Sigmoid colon (tissue), 7 donors: ENCODE data around the gene ACTA2. TPM values are rescaled to one million over a fixed set of nuclear protein-coding genes. Genes with fewer than 3 reads are reported as not detected.

Experiments used
- DNase-seq: peaks from one replicate; pipeline ENCODE4 v3.0.0-alpha.2; 2019
- H3K27ac ChIP-seq, 4 donors: fragments of 200-600 bp; sonication (generic); one replicate each; pipeline ENCODE4 v1.5.1; 2016 to 2019; ENCODE audit warnings: mild to moderate bottlenecking in 1 of 4
- H3K27me3 ChIP-seq, 3 donors: fragments of 200-600 bp; sonication (generic); one replicate each; pipeline ENCODE4 v1.5.1; 2019; ENCODE audit warnings: mild to moderate bottlenecking in 1 of 3
- H3K36me3 ChIP-seq, 4 donors: fragments of 200-600 bp; sonication (generic); one replicate each; pipeline ENCODE4 v1.5.1; 2016 to 2019
- H3K4me1 ChIP-seq, 4 donors: fragments of 200-600 bp; sonication (generic); one replicate each; pipeline ENCODE4 v1.5.1; 2017 to 2019
- H3K4me3 ChIP-seq, 4 donors: fragments of 200-600 bp; sonication (generic); one replicate each; pipeline ENCODE4 v1.5.1; 2017 to 2019; ENCODE audit warnings: mild to moderate bottlenecking in 2 of 4, moderate library complexity in 1 of 4
- H3K9me3 ChIP-seq, 4 donors: fragments of 200-600 bp in 3 of 4; sonication (generic) in 3 of 4; one replicate each; pipeline versions ENCODE4 v1.5.1 to v1.6.1; 2013 to 2019
- EP300 ChIP-seq, 4 donors: sonication (generic); formaldehyde crosslinking; IDR thresholded peaks; one replicate each; pipeline ENCODE4 v1.6.1; 2017; ENCODE audit warnings: antibody characterized with exemption in 4 of 4
- POLR2A ChIP-seq, 2 donors: fragments of 450-650 bp; IDR thresholded peaks; one replicate each; pipeline ENCODE4 v1.6.1; 2016; ENCODE audit warnings: antibody characterized with exemption in 2 of 2, mild to moderate bottlenecking in 2 of 2, moderate library complexity in 2 of 2
- POLR2AphosphoS5 ChIP-seq, 4 donors: sonication (generic); formaldehyde crosslinking; IDR thresholded peaks; one replicate each; pipeline ENCODE4 v1.6.1; 2017; ENCODE audit warnings: antibody characterized with exemption in 4 of 4
- WGBS, 2 donors: extraction: QIAGEN DNeasy Blood & Tissue Kit; methylation state at CpG; one replicate each; pipeline ENCODE4 v1.1.7; 2013; 5-methylcytosine and 5-hydroxymethylcytosine counted together
- intact Hi-C: fragments of 100-400 bp; cut with DNase I; formaldehyde crosslinking; loops from one replicate; pipeline ENCODE4 v1.15.1; 2023
- polyA plus RNA-seq, 3 donors: library from polyadenylated mRNA; stranded (reverse); fragments of 200-250 nt; gene quantifications; one replicate each; pipeline ENCODE4 v1.2.3, GENCODE V29; 2013
- small RNA-seq, 3 donors: library from RNA; depleted of rRNA; stranded (forward); fragments of <200 nt; gene quantifications; one replicate each; pipeline ENCODE3, GENCODE V24; 2016
- total RNA-seq, 4 donors: library from RNA; depleted of rRNA; stranded (reverse); fragments of >200 nt; gene quantifications; one replicate each; pipeline ENCODE4 v1.1.0, GENCODE V29; 2016
- TF ChIP-seq, protein P1 (sequence below), 4 experiments: fragments of 450-650 bp in 3 of 4; fragments of 200-600 bp in 1 of 4; IDR thresholded peaks; one replicate each; pipeline ENCODE4 v1.5.1; 2016 to 2019; ENCODE audit warnings: antibody characterized with exemption in 4 of 4, mild to moderate bottlenecking in 3 of 4, moderate library complexity in 2 of 4
- donor health status: healthy with polysubstance abuse.
- donor health status: Bipolar disorder and iron deficiency.
- donor health status: healthy.

ACTA2 gene
- total and polyA plus RNA-seq, 7 donors: 43.7 to 5,444 (median 2,072) TPM

GRCh38 chr10:88889559-88890337, 62.8 kb downstream of the ACTA2 start:
- TF ChIP-seq, protein P1, sequence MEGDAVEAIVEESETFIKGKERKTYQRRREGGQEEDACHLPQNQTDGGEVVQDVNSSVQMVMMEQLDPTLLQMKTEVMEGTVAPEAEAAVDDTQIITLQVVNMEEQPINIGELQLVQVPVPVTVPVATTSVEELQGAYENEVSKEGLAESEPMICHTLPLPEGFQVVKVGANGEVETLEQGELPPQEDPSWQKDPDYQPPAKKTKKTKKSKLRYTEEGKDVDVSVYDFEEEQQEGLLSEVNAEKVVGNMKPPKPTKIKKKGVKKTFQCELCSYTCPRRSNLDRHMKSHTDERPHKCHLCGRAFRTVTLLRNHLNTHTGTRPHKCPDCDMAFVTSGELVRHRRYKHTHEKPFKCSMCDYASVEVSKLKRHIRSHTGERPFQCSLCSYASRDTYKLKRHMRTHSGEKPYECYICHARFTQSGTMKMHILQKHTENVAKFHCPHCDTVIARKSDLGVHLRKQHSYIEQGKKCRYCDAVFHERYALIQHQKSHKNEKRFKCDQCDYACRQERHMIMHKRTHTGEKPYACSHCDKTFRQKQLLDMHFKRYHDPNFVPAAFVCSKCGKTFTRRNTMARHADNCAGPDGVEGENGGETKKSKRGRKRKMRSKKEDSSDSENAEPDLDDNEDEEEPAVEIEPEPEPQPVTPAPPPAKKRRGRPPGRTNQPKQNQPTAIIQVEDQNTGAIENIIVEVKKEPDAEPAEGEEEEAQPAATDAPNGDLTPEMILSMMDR (IDR thresholded peaks at IDR 0.05): no peak
- no peak for TF ChIP-seq EP300 (IDR thresholded peaks at IDR 0.05)
- no peak overlapping the region for H3K27ac ChIP-seq

DNA sequence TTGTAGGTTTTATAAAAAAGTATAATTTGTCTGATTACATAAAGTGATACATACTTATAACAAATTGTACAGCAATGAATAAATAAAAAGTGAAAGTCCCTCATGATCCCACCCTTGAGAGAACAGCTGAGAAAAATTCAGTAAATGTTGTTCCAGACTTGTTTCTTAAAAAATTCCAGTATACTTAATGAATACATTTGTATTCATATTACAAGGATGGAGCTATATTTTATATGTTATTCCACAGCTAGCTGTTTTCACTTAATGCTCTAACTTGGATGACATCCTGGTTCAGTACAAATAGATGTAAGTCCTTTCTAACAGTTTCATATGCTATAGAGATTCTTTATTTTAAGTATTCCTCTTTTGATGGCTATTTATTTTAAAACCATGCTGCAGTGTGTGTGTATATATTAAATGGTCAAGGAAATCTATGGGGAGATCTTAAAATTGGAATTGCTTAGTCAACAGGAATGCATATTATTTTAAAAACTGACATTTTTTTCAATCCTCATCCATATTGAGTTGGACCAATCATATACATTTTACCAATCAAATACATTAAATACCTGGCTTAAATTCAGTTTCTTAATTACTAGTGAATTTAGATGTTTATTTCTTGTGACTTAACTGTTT, 63.6 kb downstream of the ACTA2 start:
- Histone ChIP-seq H3K4me1 (peaks cover 0 to 9% (median 0%) of the 10 kb centered on the region in 4 donors), H3K27me3 (no peaks in the 10 kb centered on the region), H3K27ac (no peak overlapping the region), H3K9me3 (no peaks in the 10 kb centered on the region), H3K4me3 (no peak overlapping the region), H3K36me3 (no peaks in the 10 kb centered on the region)
- no peak for TF ChIP-seq EP300 (IDR thresholded peaks at IDR 0.05)
- TF ChIP-seq, protein P1 (IDR thresholded peaks at IDR 0.05): no peak
- TF ChIP-seq POLR2AphosphoS5 (IDR thresholded peaks at IDR 0.05): no peak
- no peak for TF ChIP-seq POLR2A (IDR thresholded peaks at IDR 0.05)
- intact Hi-C loops: no loop called here
- DNase-seq: no peak

More at GRCh38 chr10:88889559-88890337, 62.8 kb downstream of the ACTA2 start:
- DNase-seq: no peak
- intact Hi-C loops: no loop called here
- H3K9me3 ChIP-seq: no peaks in the 10 kb centered on the region
- no peaks in the 10 kb centered on the region for H3K27me3 ChIP-seq
- H3K4me1 ChIP-seq: peaks cover 0 to 14% (median 0%) of the 10 kb centered on the region in 4 donors
- no peak overlapping the region for H3K4me3 ChIP-seq
- WGBS, 2 donors: 88 to 94% methylated on average over 1 of the region's 1 CpG
- H3K36me3 ChIP-seq: no peaks in the 10 kb centered on the region

DNA sequence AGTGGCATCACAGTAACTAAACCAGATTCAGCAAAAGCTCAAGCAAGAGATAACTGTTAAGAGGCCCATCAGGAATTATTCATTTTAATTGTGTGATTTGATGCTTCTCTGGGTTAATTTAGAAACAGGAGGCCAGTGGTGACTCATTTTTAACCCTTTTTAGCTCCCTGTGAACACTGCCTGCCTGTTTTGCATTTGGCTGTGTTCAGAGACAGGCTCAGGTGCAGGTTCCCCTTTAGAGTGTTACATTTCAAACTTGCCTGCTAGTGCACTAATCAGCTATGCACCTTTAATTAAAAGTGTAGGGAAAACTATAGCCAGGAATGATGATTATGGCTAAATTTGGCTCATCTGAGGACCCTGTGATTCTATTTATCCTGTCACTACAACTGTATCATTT, 66.0 kb downstream of the ACTA2 start:
- no peak overlapping the region for H3K27ac ChIP-seq

More for the DNA sequence above, 66.0 kb downstream of the ACTA2 start:
- TF ChIP-seq POLR2AphosphoS5 (IDR thresholded peaks at IDR 0.05): no peak
- no peak for TF ChIP-seq EP300 (IDR thresholded peaks at IDR 0.05)
- no peak for TF ChIP-seq POLR2A (IDR thresholded peaks at IDR 0.05)
- TF ChIP-seq, protein P1 (IDR thresholded peaks at IDR 0.05): no peak
- H3K4me3 ChIP-seq: no peak overlapping the region
- no peak for DNase-seq
- no peaks in the 10 kb centered on the region for H3K9me3 ChIP-seq
- H3K4me1 ChIP-seq: peaks cover 0 to 10% (median 2%) of the 10 kb centered on the region in 4 donors
- no peaks in the 10 kb centered on the region for H3K27me3 ChIP-seq
- no peaks in the 10 kb centered on the region for H3K36me3 ChIP-seq
- intact Hi-C loops: no loop called here

Small RNA genes lying within 50 kb of the gene (small RNA-seq; reads per million reads assigned to genes)
- gene RF02116: 0 reads per million in 3 donors

Other genes with a start within 250 kb of the ACTA2 start
- not detected for gene LIPK, start 246.5 kb downstream of the ACTA2 start, total RNA-seq
- gene LIPK, start 246.5 kb downstream of the ACTA2 start, polyA plus RNA-seq: not detected
- 1 to 10 TPM in 1 of 4 donors, not detected in 3; 1.4 TPM for gene LIPN, start 192.8 kb downstream of the ACTA2 start, total RNA-seq
- not detected for gene LIPN, start 192.8 kb downstream of the ACTA2 start, polyA plus RNA-seq
- not detected for gene LIPM, start 150.0 kb downstream of the ACTA2 start, total RNA-seq
- not detected for gene LIPM, start 150.0 kb downstream of the ACTA2 start, polyA plus RNA-seq
- gene ANKRD22, start 100.9 kb downstream of the ACTA2 start, total RNA-seq: not detected
- 10 to 100 TPM in 1 of 3 donors, 1 to 10 TPM in 2; 2.4 to 26.9 (median 9.7) TPM for gene ANKRD22, start 100.9 kb downstream of the ACTA2 start, polyA plus RNA-seq
- gene STAMBPL1, start 72.5 kb downstream of the ACTA2 start, total RNA-seq: 10 to 100 TPM in 3 of 4 donors, 1 to 10 TPM in 1; 9.9 to 29.6 (median 13.2) TPM
- gene STAMBPL1, start 72.5 kb downstream of the ACTA2 start, polyA plus RNA-seq: 10 to 100 TPM in 2 of 3 donors, 1 to 10 TPM in 1; 9.0 to 11.0 (median 10.6) TPM
- gene FAS, start 38.0 kb upstream of the ACTA2 start, total RNA-seq: 10 to 100 TPM; 14.3 to 44.6 (median 22.1) TPM
- 10 to 100 TPM in 2 of 3 donors, 1 to 10 TPM in 1; 7.6 to 18.8 (median 11.4) TPM for gene FAS, start 38.0 kb upstream of the ACTA2 start, polyA plus RNA-seq